22Rv1 (cell line): ENCODE results near the gene PTPN3.

Experiments used
- H3K27ac ChIP-seq: fragments of 450-650 bp; 2 replicates; pipeline ENCODE4 v1.5.1; 2017
- ZFX ChIP-seq: fragments of 450-650 bp; IDR thresholded peaks from 2 replicates; pipeline ENCODE4 v1.6.1; 2017; ENCODE audit warnings: antibody characterized with exemption, borderline replicate concordance
- TF ChIP-seq, protein P1 (sequence below): fragments of 450-650 bp; IDR thresholded peaks from 2 replicates; pipeline ENCODE4 v1.5.1; 2017; ENCODE audit warnings: mild to moderate bottlenecking

PTPN3 gene

DNA sequence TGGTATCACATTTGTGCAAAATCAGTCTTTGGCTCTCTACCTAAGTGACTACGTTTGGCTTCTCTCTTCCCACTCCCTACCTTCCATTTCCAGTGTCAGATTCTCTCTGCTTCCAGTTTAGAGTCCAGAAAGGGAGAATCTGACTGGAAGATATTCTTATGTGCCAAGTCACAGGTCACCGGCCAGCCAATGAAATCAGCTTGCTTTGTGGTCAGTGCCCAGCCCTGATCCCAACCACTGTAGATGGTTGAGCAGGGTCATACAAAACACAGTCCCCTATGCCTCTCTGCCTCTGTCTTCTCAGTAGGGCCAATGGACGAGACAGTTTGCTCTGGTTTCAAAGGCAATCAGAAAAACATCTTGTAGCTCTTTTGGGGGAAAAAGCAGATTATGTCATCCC is 161.7 kb downstream of the PTPN3 start:
- TF ChIP-seq ZFX, result no peak
- TF ChIP-seq, protein P1, sequence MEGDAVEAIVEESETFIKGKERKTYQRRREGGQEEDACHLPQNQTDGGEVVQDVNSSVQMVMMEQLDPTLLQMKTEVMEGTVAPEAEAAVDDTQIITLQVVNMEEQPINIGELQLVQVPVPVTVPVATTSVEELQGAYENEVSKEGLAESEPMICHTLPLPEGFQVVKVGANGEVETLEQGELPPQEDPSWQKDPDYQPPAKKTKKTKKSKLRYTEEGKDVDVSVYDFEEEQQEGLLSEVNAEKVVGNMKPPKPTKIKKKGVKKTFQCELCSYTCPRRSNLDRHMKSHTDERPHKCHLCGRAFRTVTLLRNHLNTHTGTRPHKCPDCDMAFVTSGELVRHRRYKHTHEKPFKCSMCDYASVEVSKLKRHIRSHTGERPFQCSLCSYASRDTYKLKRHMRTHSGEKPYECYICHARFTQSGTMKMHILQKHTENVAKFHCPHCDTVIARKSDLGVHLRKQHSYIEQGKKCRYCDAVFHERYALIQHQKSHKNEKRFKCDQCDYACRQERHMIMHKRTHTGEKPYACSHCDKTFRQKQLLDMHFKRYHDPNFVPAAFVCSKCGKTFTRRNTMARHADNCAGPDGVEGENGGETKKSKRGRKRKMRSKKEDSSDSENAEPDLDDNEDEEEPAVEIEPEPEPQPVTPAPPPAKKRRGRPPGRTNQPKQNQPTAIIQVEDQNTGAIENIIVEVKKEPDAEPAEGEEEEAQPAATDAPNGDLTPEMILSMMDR, result no peak
- no peak overlapping the region for H3K27ac ChIP-seq

DNA sequence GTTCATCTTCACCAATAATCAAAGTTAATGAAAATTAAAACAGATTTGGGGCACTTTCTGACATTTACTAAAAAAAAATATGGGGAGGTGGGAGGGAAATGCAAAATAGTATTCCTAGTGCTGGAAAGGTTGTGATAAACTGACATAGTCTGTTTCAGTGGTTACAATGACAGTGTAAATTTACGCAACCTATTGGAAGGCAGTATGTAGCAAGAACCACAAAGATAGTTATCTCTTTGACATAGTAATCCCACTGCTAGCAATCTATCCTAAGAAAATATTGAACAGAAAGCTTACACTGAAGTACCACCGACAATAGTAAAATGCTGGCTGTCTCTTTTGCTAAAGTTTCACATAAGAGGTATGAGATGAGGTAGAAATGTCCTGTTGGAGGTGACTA is 162.2 kb downstream of the PTPN3 start:
- H3K27ac ChIP-seq, result no peak overlapping the region
- TF ChIP-seq, protein P1, result no peak
- no peak for TF ChIP-seq ZFX

DNA sequence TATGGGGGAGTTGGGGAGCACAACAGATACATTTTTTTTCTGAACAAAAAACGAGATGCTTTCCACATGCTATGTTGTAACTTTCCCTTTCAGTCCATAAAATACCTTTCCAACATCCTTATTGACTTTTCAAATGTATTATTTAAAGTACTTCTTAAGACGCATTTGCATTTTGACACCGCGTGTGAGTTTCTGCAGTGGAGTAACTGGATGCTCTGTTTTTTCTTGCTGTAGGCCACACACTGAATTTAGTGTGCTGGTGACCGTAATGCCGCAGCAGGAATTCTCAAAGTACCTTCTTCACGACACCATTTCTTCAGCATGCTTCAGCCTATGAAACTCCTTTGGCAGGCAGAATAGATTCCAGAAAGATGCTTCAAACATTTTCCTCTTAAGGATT is 163.0 kb downstream of the PTPN3 start:
- H3K27ac ChIP-seq, result no peak overlapping the region
- TF ChIP-seq ZFX, result no peak
- TF ChIP-seq, protein P1, result no peak

DNA sequence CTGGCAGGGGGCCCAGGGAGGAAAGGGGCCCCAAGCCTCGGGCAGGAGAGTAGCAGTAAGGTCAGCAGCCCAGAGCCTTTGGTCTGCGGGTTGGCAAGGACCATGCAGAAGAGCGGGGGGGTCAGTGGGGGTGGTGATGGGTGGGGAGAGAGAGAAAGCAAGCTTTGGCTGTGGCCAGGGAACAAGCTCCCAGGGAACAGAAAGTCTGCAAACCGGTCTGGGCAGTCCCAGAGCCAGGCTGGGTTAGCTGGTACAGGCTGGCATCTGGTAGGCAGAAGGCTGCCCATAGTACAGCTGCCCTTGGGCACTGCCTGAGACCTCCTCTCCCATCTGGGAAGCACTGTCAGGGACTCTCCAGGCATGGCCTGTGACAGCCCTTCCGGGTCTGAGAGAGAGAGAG is 166.8 kb downstream of the PTPN3 start:
- no peak for TF ChIP-seq ZFX
- TF ChIP-seq, protein P1, result no peak
- H3K27ac ChIP-seq, result peak overlapping the region; percentile 74

DNA sequence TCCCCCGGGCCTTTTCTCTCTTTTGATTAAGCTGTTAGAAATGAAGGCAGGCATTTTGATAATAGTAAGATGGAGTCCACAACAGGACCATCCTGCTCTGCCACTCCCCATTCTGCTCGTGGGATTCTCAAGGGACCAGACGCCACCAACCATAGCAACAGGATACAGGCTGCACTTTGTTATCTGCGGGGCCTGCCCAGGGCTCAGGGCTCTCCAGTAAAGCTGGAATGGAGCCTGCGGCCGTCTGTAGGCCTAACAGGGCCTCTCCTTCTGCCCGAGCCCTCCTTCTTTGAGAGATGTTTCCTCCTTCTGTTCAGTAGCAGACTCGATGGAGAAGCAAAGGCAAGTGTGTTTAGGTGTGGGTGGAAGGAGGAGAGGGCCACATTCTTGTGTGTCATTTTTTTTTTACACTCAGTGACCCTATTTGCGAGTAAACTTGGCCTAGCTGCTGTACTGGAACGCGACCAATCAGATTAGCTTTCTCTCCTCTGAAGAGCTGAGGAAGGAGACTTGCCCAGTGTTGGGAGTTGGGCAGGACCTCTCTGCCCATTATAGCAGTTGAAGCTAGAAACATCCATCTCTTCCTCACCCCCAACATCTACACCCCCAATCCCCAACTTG is 168.4 kb downstream of the PTPN3 start:
- H3K27ac ChIP-seq, result peak overlapping the region; percentile 74
- TF ChIP-seq, protein P1, result no peak
- TF ChIP-seq ZFX, result no peak

DNA sequence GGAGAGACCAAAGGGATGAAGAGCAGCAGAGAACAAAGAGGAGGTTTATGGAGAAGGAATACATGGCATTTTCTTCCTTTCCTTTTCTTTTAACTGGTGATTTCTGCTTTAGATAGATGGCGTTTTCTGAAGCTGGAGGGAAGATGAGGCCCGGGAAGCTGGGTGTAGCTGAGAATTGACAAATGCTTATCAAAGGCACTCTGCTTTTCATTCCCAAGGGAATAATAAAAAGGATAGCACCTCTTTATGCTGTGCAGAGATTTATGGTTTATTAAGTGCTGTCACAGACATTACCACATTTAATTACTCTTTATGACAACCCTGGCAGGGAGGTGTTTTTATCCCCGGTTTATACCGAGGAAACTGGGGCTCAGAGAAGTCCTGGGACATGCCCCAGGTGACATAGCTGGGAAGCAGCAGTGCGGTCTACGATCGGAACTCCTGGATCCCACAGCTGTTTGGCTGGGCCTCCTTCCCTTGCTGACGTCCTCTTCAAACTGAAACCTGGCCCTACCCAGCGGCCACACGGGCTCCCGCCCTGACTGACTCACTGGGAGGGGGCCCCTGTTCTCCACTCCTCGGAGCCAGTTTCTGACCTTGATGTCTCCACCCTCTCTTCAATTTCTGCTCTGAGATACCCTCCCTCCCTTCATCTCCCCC is 169.0 kb downstream of the PTPN3 start:
- no peak for TF ChIP-seq ZFX
- TF ChIP-seq, protein P1, result no peak
- peak overlapping the region; percentile 74 for H3K27ac ChIP-seq
